SU-DHL-6 (cell line): ENCODE data around the gene PYROXD2.

Source experiments
- EZH2phosphoT487 ChIP-seq: fragments of 200-600 bp; sonication (generic), shearing (Covaris generic); conservative IDR thresholded peaks from 2 replicates; pipeline ENCODE4 v1.6.1; 2018; ENCODE audit warnings: mild to moderate bottlenecking, antibody characterized with exemption, low read length, moderate library complexity, mixed read lengths
- TF ChIP-seq, protein P1 (sequence below): fragments of 200-600 bp; sonication (generic); IDR thresholded peaks from one replicate; pipeline ENCODE4 v1.5.1; 2017; ENCODE audit warnings: antibody characterized with exemption, mild to moderate bottlenecking, low read length, moderate library complexity; ENCODE audit not compliant: insufficient read depth, poor library complexity, severe bottlenecking

DNA sequence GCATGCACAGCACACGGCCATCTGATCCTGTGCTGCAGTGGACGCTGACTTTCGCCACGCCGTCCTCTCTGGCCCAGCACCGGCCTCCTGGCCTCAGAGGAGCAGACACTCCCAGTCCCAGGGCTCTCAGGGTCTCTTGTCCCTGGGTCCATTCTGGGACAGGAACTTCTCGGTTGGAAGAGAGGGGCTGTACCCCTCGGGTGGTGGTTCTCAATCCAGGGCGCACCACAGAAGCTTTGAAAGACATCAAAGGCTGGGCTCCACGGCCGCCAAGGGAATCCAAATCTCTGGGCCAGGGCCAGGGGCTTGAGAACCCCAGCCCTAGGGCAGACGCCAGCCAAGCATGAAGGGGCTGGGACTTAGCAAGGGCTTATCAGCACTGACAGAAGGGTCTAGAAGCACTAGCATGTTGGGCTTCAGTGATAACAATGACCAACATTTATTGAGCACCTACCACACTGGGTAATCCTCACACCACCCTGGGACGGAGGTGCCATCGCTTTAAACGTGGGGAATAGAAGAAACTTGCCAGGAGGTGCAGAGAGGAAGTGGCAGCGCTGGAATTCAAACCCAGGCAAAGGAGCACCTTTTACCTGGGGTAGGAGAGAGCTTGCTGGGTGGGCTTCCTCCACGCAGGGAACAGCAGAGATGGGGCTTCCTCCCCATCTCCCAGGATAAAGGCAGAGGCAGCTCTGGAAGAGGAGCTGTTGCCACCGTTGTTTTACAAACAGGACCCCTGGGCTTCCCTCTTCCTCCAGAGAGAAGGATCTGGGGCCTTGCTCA is 1.8 kb upstream of the PYROXD2 start:
- TF ChIP-seq, protein P1, sequence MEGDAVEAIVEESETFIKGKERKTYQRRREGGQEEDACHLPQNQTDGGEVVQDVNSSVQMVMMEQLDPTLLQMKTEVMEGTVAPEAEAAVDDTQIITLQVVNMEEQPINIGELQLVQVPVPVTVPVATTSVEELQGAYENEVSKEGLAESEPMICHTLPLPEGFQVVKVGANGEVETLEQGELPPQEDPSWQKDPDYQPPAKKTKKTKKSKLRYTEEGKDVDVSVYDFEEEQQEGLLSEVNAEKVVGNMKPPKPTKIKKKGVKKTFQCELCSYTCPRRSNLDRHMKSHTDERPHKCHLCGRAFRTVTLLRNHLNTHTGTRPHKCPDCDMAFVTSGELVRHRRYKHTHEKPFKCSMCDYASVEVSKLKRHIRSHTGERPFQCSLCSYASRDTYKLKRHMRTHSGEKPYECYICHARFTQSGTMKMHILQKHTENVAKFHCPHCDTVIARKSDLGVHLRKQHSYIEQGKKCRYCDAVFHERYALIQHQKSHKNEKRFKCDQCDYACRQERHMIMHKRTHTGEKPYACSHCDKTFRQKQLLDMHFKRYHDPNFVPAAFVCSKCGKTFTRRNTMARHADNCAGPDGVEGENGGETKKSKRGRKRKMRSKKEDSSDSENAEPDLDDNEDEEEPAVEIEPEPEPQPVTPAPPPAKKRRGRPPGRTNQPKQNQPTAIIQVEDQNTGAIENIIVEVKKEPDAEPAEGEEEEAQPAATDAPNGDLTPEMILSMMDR, result no peak
- no peak for TF ChIP-seq EZH2phosphoT487
